DOHH2 (cell line): ENCODE results near the gene TLR6.

Experiments used
- H3F3A ChIP-seq: fragments of 200-600 bp; sonication (generic), shearing (Covaris generic); 2 replicates; pipeline ENCODE4 v1.6.0; 2016; ENCODE audit warnings: antibody characterized with exemption, mild to moderate bottlenecking; ENCODE audit not compliant: control insufficient read depth, insufficient read depth
- H3K27ac ChIP-seq: fragments of 200-600 bp; sonication (generic); 2 replicates; pipeline ENCODE4 v1.5.1; 2014; ENCODE audit warnings: low read depth, mild to moderate bottlenecking, low read length, moderate library complexity
- H3K27me3 ChIP-seq: fragments of 200-600 bp; sonication (generic); 2 replicates; pipeline ENCODE4 v1.6.1; 2014; ENCODE audit warnings: mild to moderate bottlenecking, low read length, mixed read lengths; ENCODE audit not compliant: control insufficient read depth
- H3K36me3 ChIP-seq: fragments of 200-600 bp; sonication (generic); 2 replicates; pipeline ENCODE4 v1.6.1; 2014; ENCODE audit warnings: mild to moderate bottlenecking, low read length, moderate library complexity, mixed read lengths; ENCODE audit not compliant: control insufficient read depth
- H3K4me1 ChIP-seq: fragments of 200-600 bp; sonication (generic); 2 replicates; pipeline ENCODE4 v1.6.1; 2014; ENCODE audit warnings: mild to moderate bottlenecking, low read length, mixed read lengths; ENCODE audit not compliant: control insufficient read depth
- H3K4me2 ChIP-seq: fragments of 200-600 bp; sonication (generic); 2 replicates; pipeline ENCODE4 v1.6.0; 2014; ENCODE audit warnings: mild to moderate bottlenecking, low read length, moderate library complexity
- H3K4me3 ChIP-seq: fragments of 200-600 bp; sonication (generic); 2 replicates; pipeline ENCODE4 v1.5.1; 2014; ENCODE audit warnings: mild to moderate bottlenecking, low read length, mixed read lengths
- H3K79me2 ChIP-seq: fragments of 200-600 bp; sonication (generic); 2 replicates; pipeline ENCODE4 v1.6.1; 2014; ENCODE audit warnings: mild to moderate bottlenecking, low read length, mixed read lengths; ENCODE audit not compliant: control insufficient read depth
- H3K9me2 ChIP-seq: fragments of 200-600 bp; sonication (generic); replicated peaks from 2 replicates; pipeline ENCODE4 v1.6.1; 2014; ENCODE audit warnings: mild to moderate bottlenecking, low read length, mixed read lengths; ENCODE audit not compliant: control insufficient read depth
- H3K9me3 ChIP-seq: fragments of 200-600 bp; sonication (generic); 2 replicates; pipeline ENCODE4 v1.6.1; 2014; ENCODE audit warnings: antibody characterized with exemption, low read length, mixed read lengths; ENCODE audit not compliant: control insufficient read depth, insufficient read depth
- H4K20me1 ChIP-seq: fragments of 200-600 bp; sonication (generic); 2 replicates; pipeline ENCODE4 v1.6.0; 2014; ENCODE audit warnings: low read depth, mild to moderate bottlenecking, antibody characterized with exemption, low read length, moderate library complexity; ENCODE audit not compliant: control insufficient read depth, insufficient read depth
- EZH2phosphoT487 ChIP-seq: fragments of 200-600 bp; sonication (generic); IDR thresholded peaks from 2 replicates; pipeline ENCODE4 v1.6.1; 2017; ENCODE audit warnings: borderline replicate concordance, mild to moderate bottlenecking, antibody characterized with exemption, low read length, moderate library complexity, mixed read lengths
- TF ChIP-seq, protein P1 (sequence below): fragments of 200-600 bp; sonication (generic); IDR thresholded peaks from one replicate; pipeline ENCODE4 v1.5.1; 2014; ENCODE audit warnings: antibody characterized with exemption, mild to moderate bottlenecking, low read depth, low read length; ENCODE audit not compliant: poor library complexity, severe bottlenecking

Gene TLR6

DNA sequence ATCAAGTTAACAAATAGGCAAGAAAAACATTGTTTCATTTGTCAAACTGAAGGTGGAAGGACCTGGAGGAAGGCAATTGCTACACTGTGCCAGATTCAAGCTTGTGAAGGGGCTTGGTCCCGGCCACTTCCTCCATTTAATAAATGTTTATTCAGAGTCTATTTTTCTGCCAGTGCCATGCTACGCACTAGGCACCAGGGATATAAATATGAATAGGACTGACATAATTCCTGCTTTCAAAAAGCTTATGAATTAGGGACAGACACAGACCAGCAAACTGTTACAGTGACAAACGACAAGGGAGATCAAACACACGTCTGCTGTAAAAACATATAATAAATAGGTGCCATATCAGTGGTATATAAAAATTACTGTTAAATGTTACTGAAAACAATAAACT, 571 bp downstream of the TLR6 start:
- Histone ChIP-seq H3F3A (peaks cover 19% of the 10 kb centered on the region), H3K9me3 (no peaks in the 10 kb centered on the region), H3K27ac (peak overlapping the region; percentile 87), H4K20me1 (no peaks in the 10 kb centered on the region), H3K9me2 (no peaks in the 10 kb centered on the region), H3K36me3 (no peaks in the 10 kb centered on the region), H3K79me2 (peaks cover 36% of the 10 kb centered on the region), H3K4me3 (peak overlapping the region; percentile 75), H3K4me2 (peak overlapping the region; percentile 80), H3K4me1 (peaks cover 54% of the 10 kb centered on the region), H3K27me3 (no peaks in the 10 kb centered on the region)
- TF ChIP-seq, protein P1, sequence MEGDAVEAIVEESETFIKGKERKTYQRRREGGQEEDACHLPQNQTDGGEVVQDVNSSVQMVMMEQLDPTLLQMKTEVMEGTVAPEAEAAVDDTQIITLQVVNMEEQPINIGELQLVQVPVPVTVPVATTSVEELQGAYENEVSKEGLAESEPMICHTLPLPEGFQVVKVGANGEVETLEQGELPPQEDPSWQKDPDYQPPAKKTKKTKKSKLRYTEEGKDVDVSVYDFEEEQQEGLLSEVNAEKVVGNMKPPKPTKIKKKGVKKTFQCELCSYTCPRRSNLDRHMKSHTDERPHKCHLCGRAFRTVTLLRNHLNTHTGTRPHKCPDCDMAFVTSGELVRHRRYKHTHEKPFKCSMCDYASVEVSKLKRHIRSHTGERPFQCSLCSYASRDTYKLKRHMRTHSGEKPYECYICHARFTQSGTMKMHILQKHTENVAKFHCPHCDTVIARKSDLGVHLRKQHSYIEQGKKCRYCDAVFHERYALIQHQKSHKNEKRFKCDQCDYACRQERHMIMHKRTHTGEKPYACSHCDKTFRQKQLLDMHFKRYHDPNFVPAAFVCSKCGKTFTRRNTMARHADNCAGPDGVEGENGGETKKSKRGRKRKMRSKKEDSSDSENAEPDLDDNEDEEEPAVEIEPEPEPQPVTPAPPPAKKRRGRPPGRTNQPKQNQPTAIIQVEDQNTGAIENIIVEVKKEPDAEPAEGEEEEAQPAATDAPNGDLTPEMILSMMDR = no peak
- no peak for TF ChIP-seq EZH2phosphoT487

DNA sequence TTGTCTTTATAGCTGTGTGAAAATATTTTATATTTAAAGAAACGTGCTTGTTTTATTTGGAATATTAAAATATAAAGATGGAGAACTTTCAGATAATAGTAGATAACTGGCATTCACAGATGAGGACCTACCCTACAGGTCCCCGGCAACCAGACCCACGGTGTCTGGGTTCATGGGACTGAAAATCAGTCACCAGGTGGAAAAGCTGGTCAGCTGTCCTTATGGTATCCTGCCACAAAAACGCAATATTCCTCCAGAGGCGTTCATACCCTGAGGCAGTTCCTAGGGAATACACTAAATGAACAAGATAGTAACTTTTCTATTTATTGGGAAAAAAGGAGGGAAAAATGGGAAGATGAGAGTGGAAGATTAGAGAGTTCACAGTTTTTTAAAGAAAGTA, 1.2 kb downstream of the TLR6 start:
- no peaks in the 10 kb centered on the region for H4K20me1 ChIP-seq
- H3K9me2 ChIP-seq = no peaks in the 10 kb centered on the region
- H3K9me3 ChIP-seq = no peaks in the 10 kb centered on the region
- H3K36me3 ChIP-seq = no peaks in the 10 kb centered on the region
- H3K27ac ChIP-seq = peak overlapping the region; percentile 87
- H3K4me3 ChIP-seq = peak overlapping the region; percentile 75
- TF ChIP-seq, protein P1 = no peak
- no peak for TF ChIP-seq EZH2phosphoT487
- H3F3A ChIP-seq = peaks cover 19% of the 10 kb centered on the region
- H3K4me2 ChIP-seq = peak overlapping the region; percentile 80
- H3K79me2 ChIP-seq = peaks cover 36% of the 10 kb centered on the region
- H3K4me1 ChIP-seq = peaks cover 49% of the 10 kb centered on the region
- H3K27me3 ChIP-seq = no peaks in the 10 kb centered on the region

DNA sequence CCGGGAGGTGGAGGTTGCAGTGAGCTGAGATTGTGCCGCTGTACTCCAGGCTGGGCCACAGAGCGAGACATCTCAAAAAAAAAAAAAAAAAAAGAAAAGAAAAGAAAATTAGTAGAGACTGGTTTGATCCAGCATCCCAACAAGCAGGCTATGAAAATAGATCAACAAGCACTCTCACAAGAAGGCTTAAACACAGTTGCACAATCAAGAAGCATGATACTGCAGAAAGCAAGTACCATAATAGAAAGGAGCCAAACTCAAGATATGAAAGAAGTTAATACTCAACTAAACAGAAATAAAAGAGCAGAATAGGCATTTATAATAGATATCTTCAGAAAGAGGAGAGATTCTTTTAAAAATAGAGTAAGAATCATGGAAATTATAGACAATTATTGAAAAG, 10.6 kb downstream of the TLR6 start:
- Histone ChIP-seq H3K79me2 (peaks cover 28% of the 10 kb centered on the region), H3K9me3 (no peaks in the 10 kb centered on the region), H4K20me1 (no peaks in the 10 kb centered on the region), H3K4me3 (no peak overlapping the region), H3K4me1 (no peaks in the 10 kb centered on the region), H3K27me3 (no peaks in the 10 kb centered on the region), H3K4me2 (no peak overlapping the region), H3K36me3 (peaks cover 13% of the 10 kb centered on the region; the same call in 1 of the 2 replicates), H3F3A (no peaks in the 10 kb centered on the region), H3K27ac (no peak overlapping the region), H3K9me2 (no peaks in the 10 kb centered on the region)
- TF ChIP-seq, protein P1 = no peak
- no peak for TF ChIP-seq EZH2phosphoT487

DNA sequence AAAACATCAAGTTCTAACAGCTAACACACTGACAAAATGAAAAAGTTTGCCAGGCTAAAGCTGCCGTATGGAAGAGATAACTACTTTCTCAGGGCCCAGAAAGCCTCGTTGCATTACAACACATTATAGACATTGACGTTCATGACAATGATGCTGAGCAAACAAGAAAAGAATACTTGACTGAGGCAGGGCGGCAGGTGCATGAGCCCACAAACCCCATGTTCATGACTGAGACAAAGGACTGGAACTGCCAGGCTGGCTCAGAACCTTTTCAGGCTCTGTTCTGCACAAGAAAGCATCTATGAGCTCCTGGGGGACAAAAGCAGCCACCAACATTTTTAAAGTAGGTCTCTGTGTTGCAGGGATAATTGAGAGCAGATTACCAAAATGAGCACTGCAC, 13.6 kb downstream of the TLR6 start:
- Histone ChIP-seq H3K4me1 (peaks cover 12% of the 10 kb centered on the region), H3K4me3 (no peak overlapping the region), H3K27me3 (no peaks in the 10 kb centered on the region), H3K9me2 (no peaks in the 10 kb centered on the region), H3K27ac (no peak overlapping the region), H3K4me2 (no peak overlapping the region), H3F3A (no peaks in the 10 kb centered on the region), H4K20me1 (no peaks in the 10 kb centered on the region), H3K36me3 (peaks cover 16% of the 10 kb centered on the region), H3K9me3 (peaks cover 1% of the 10 kb centered on the region; the same call in 1 of the 2 replicates), H3K79me2 (peaks cover 35% of the 10 kb centered on the region)
- TF ChIP-seq, protein P1 = no peak
- no peak for TF ChIP-seq EZH2phosphoT487
